ENCODE results near the gene RAB11FIP3. TPM values are rescaled to one million over a fixed set of nuclear protein-coding genes. Genes with fewer than 3 reads are reported as not detected.
A peak's percentile ranks its signal among the peaks of the same experiment; 100 is the strongest.
"Not testable (repeated sequence)": the region's sequence is repeated elsewhere in the genome, so short reads cannot be mapped to it uniquely, and the experiment has no call there.

The RAB11FIP3 gene
- total RNA-seq (2014; rRNA removed; shearing (Covaris generic); ENCODE audit: low replicate concordance): 37.5 and 77.1 TPM in 2 replicates

GRCh38 chr16:425082-425718 lies at the start of gene RAB11FIP3:
Gene RAB11FIP3 (plus strand): TSS chr16:425649. CDS start chr16:426007, 358 bp downstream.
- in situ Hi-C loops (cut with HindIII; ENCODE audit: low pct_unique_long_range_greater_than_20kb, low sequenced_read_pairs): no loop called here
- DNase-seq (ENCODE audit: low read depth): peak; percentile 85

- no peak for DNase-seq (ENCODE audit: low read depth)
- in situ Hi-C loops (cut with HindIII; ENCODE audit: low pct_unique_long_range_greater_than_20kb, low sequenced_read_pairs): no loop called here
Measured at GRCh38 chr16:375927-376816, 49.3 kb upstream of the RAB11FIP3 start.

GRCh38 chr16:376817-377418 lies 48.5 kb upstream of the RAB11FIP3 start:
- in situ Hi-C loops (cut with HindIII; ENCODE audit: low pct_unique_long_range_greater_than_20kb, low sequenced_read_pairs): no loop called here

GRCh38 chr16:377419-377951 lies 48.0 kb upstream of the RAB11FIP3 start:
- in situ Hi-C loops (cut with HindIII; ENCODE audit: low pct_unique_long_range_greater_than_20kb, low sequenced_read_pairs): no loop called here
- no peak for DNase-seq (ENCODE audit: low read depth)

More at GRCh38 chr16:376817-377418, 48.5 kb upstream of the RAB11FIP3 start:
- DNase-seq (ENCODE audit: low read depth): no peak

DNA sequence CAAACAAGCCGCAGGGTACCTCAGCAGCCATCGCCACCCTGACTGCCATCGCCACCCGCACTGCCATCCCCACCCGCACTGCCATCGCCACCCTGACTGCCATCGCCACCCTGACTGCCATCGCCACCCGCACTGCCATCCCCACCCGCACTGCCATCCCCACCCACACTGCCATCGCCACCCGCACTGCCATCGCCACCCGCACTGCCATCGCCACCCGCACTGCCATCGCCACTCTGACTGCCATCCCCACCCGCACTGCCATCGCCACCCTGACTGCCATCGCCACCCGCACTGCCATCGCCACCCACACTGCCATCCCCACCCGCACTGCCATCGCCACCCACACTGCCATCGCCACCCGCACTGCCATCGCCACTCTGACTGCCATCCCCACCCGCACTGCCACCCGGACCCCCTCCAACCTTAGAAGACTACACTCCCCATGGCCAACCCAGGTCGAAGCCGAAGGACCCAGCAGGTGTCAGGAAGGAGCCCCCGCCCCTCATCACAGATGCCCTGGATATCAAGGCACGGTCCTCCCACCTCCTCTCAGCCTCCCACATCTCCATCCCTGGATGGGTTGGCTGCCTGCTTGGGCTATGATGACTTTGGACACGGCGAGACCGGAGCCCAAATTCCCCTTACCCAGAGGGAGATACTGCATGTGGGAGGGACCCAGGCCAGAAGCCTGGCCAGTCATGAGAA lies 47.2 kb upstream of the RAB11FIP3 start:
- in situ Hi-C loops (cut with HindIII; ENCODE audit: low pct_unique_long_range_greater_than_20kb, low sequenced_read_pairs); DNase-seq (ENCODE audit: low read depth): not testable (repeated sequence)

DNA sequence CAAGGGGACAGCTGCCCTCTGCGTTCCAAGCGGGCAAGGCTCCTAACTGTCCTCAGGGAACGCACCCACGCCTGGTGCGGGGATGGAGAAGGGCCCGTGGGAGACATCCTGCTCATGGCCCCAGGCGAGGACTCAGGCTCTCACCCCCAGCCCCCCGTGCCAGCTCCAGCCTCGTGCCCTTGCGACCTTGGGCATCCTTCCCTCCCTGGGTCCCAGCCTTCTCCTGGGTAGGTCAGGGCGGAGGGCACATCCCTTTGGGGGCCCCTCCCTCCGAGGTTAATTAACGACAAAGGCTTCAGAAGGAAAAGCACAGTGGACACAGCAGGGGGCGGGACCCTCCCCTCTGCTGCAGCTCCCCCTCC lies 46.6 kb upstream of the RAB11FIP3 start:
- no peak for DNase-seq (ENCODE audit: low read depth)
- in situ Hi-C loops (cut with HindIII; ENCODE audit: low pct_unique_long_range_greater_than_20kb, low sequenced_read_pairs): no loop called here

GRCh38 chr16:379183-379960 lies 46.1 kb upstream of the RAB11FIP3 start:
- no peak for DNase-seq (ENCODE audit: low read depth)
- in situ Hi-C loops (cut with HindIII; ENCODE audit: low pct_unique_long_range_greater_than_20kb, low sequenced_read_pairs): no loop called here

DNA sequence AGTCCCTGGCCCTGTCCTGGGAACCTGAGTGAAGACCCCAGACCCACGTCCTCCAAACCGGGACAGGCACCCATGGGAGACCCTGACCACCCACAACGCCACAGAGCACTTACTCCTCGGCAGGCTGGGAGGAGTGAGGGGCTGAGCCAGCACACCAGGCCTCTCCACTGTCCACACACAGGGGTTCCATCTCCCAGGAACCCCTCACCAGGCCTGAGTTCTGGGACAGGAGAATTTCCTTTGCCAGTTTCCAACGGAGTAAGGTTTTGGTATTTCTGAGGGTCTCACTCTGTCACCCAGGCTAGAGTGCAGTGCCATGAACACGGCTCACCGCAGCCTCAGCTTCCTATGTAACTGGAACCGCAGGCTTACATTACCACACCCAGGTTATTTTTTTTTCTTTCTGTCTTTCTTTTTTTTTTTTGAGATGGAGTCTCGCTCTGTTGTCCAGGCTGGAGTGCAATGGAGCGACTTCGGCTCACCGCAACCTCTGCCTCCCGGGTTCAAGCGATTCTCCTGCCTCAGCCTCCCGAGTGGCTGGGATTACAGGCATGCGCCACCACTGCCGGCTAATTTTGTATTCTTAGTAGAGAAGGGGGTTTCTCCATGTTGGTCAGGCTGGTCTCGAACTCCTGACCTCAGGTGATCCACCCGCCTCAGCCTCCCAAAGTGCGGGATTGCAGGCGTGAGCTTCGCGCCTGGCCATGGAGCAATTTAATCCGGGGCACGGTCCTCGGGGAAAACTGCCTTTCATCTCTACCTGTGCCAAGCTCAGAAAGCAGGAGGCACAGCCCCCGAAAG lies 45.3 kb upstream of the RAB11FIP3 start:
- no peak for DNase-seq (ENCODE audit: low read depth)
- in situ Hi-C loops (cut with HindIII; ENCODE audit: low pct_unique_long_range_greater_than_20kb, low sequenced_read_pairs): no loop called here

DNA sequence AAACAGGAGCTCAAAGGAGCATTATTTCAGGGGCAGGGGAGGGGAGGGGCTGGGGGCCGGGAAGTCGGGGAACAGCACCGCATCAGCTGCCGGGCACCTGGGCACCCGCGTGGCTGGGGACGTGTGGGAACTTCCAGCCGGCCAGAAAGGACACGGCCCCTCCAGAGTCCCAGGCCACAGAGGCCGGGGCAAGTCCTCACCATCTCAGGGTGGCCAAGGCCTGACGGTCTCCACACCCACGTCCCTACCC lies 44.8 kb upstream of the RAB11FIP3 start:
- in situ Hi-C loops (cut with HindIII; ENCODE audit: low pct_unique_long_range_greater_than_20kb, low sequenced_read_pairs): no loop called here
- DNase-seq (ENCODE audit: low read depth): no peak

GRCh38 chr16:381012-381788 lies 44.2 kb upstream of the RAB11FIP3 start:
- in situ Hi-C loops (cut with HindIII; ENCODE audit: low pct_unique_long_range_greater_than_20kb, low sequenced_read_pairs): no loop called here
- DNase-seq (ENCODE audit: low read depth): no peak

DNA sequence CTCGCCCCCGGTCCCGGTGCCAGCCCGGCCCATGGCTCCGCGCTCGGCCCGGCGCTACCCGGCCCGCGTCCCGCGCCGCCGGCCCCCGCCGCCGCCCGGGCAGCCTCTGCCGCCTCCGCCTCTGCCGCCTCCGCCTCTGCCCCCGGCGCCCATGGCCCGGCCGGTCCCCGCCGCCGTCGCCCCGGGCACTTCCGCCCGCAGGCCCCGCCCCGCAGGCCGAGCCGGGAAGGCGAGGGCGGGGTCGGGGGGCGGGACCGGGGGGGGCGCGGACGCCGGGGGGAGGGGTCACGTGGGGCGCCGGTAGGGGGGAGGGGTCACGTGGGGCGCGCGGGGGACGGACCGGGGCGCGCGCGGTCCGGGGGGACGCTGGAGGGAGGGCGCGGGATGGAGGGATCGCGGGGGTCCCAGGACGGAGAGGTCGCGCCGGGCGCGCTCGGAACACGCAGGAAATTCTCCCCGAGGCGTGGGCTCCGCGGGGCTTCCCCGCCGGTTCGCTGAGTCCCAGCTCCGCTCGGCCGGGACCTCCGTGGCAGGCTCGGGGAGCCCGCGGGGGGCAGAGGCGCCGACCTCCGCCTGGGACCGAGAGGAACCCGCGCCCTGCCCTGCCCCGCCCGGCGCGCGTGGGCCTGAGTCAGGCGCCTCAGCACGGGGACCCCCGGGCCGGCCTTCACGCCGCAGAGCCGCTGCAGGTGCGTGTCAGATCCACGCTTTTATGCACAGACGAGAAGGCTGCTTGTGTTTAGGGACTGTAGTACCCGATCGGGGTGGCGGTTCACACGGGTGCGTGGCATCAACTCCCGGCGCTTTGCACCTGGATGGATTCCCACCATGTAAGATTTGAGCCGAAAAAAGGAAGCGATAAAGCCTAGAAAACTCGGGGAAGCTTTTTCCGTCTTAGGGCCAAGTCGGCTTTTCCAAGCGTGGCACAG lies 43.4 kb upstream of the RAB11FIP3 start, which contains the start of gene PGAP6:
Gene PGAP6, minus strand, starts transcription at position 190 of the 929 bp plus-strand sequence. Its CDS starts 157 bp downstream, at position 33.
- in situ Hi-C loops (cut with HindIII; ENCODE audit: low pct_unique_long_range_greater_than_20kb, low sequenced_read_pairs): no loop called here
- no peak for DNase-seq (ENCODE audit: low read depth)

DNA sequence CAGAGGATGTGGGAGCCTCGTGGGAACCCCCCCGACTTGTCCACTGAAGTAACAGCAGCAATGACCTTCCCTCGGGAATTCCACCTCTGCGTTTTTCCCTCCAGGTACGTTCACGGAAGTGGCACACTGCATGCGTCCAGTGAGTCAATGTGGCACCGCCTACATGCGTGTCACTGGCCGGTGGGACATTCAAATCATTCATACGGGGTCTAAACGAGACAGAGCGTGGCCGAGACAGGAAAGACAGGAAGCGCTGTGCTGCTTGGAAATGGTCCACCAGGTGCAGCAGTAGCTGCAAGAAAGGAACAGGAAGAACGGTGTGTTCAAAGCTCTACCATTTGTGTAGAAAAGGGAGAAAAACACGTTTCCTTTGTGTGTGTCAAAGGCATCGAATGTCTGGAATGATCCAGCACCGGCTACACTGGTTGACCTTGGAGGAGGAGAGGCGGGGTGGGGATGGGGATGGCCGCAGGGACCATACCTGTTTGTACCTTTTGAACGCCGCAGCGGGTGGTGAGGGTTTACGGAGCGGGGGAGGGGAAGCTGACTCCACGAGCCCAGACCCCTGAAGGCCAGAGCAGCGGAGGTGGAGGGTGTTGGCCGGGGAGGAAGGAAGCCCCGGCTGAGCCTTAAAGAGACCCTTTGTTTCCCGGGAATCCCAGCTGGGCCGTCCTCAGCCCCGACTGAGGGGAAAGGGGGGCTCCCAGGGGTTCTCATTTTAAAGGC lies 42.0 kb upstream of the RAB11FIP3 start:
- DNase-seq (ENCODE audit: low read depth): no peak
- in situ Hi-C loops (cut with HindIII; ENCODE audit: low pct_unique_long_range_greater_than_20kb, low sequenced_read_pairs): no loop called here

DNA sequence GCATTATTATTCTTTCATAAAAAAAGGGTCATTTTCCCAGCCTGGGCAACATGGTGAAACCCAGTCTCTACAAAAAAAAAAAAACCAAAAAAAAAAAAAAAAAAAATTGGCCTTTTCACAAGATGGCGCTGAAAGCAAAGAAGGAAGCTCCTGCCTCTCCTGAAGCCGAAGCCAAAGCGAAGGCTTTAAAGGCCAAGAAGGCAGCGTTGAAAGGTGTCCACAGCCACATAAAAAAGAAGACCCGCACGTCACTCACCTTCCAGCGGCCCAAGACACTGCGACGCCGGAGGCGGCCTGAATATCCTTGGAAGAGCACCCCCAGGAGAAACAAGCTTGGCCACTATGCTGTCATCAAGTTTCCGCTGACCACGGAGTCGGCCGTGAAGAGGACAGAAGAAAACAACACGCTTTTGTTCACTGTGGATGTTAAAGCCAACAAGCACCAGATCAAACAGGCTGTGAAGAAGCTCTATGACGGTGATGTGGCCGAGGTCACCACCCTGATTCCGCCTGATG lies 38.8 kb upstream of the RAB11FIP3 start:
- in situ Hi-C loops (cut with HindIII; ENCODE audit: low pct_unique_long_range_greater_than_20kb, low sequenced_read_pairs): no loop called here
- DNase-seq (ENCODE audit: low read depth): peak; percentile 51

GRCh38 chr16:387761-388666 lies 37.4 kb upstream of the RAB11FIP3 start:
- DNase-seq (ENCODE audit: low read depth); in situ Hi-C loops (cut with HindIII; ENCODE audit: low pct_unique_long_range_greater_than_20kb, low sequenced_read_pairs): not testable (repeated sequence)

All from Caki2 (cell line).